Mucosa of rectum (tissue), 2 donors: ENCODE data around the gene TSSC4.

Source experiments
- H3K27ac ChIP-seq, 2 donors: one replicate each; pipeline ENCODE4 v1.7.0; 2013; ENCODE audit warnings: inconsistent platforms in 2 of 2, low read depth in 2 of 2, low read length in 2 of 2
- H3K27me3 ChIP-seq, 2 donors: one replicate each; pipeline ENCODE4 v1.7.0; 2013; ENCODE audit warnings: low read length in 2 of 2; ENCODE audit not compliant: control insufficient read depth in 2 of 2, insufficient read depth in 2 of 2
- H3K36me3 ChIP-seq, 2 donors: one replicate each; pipeline ENCODE4 v1.7.0; 2013; ENCODE audit warnings: low read length in 2 of 2; ENCODE audit not compliant: control insufficient read depth in 2 of 2, insufficient read depth in 2 of 2
- H3K4me1 ChIP-seq, 2 donors: one replicate each; pipeline ENCODE4 v1.7.0; 2013; ENCODE audit warnings: low read length in 2 of 2, mild to moderate bottlenecking in 1 of 2; ENCODE audit not compliant: control insufficient read depth in 2 of 2, insufficient read depth in 2 of 2
- H3K4me3 ChIP-seq, 2 donors: one replicate each; pipeline ENCODE4 v1.7.0; 2013; ENCODE audit warnings: low read length in 2 of 2
- H3K9ac ChIP-seq, 2 donors: one replicate each; pipeline ENCODE4 v1.7.0; 2013; ENCODE audit warnings: low read length in 2 of 2, low read depth in 1 of 2, mild to moderate bottlenecking in 1 of 2
- H3K9me3 ChIP-seq, 2 donors: one replicate each; pipeline ENCODE4 v1.7.0; 2013; ENCODE audit warnings: low read length in 2 of 2; ENCODE audit not compliant: control insufficient read depth in 2 of 2
- donor health status: healthy.
- donor health status: Normal muscosa, but diverticular disease.

TSSC4 gene

GRCh38 chr11:2447951-2448650, 47.6 kb downstream of the TSSC4 start:
- no peak overlapping the region for H3K9ac ChIP-seq
- no peak overlapping the region for H3K4me3 ChIP-seq
- H3K9me3 ChIP-seq = no peaks in the 10 kb centered on the region
- peaks cover 17 to 25% of the 10 kb centered on the region in 2 donors for H3K4me1 ChIP-seq
- no peak overlapping the region for H3K27ac ChIP-seq
- H3K36me3 ChIP-seq = no peaks in the 10 kb centered on the region
- H3K27me3 ChIP-seq = no peaks in the 10 kb centered on the region

GRCh38 chr11:2448661-2449547, 48.4 kb downstream of the TSSC4 start:
- no peak overlapping the region for H3K27ac ChIP-seq
- H3K9ac ChIP-seq = no peak overlapping the region
- H3K36me3 ChIP-seq = no peaks in the 10 kb centered on the region
- H3K9me3 ChIP-seq = no peaks in the 10 kb centered on the region
- peaks cover 13 to 19% of the 10 kb centered on the region in 2 donors for H3K4me1 ChIP-seq
- H3K27me3 ChIP-seq = no peaks in the 10 kb centered on the region
- H3K4me3 ChIP-seq = no peak overlapping the region

- Histone ChIP-seq H3K9me3 (no peaks in the 10 kb centered on the region), H3K4me1 (peaks cover 13 to 19% of the 10 kb centered on the region in 2 donors), H3K4me3 (no peak overlapping the region), H3K27ac (no peak overlapping the region), H3K27me3 (no peaks in the 10 kb centered on the region), H3K36me3 (no peaks in the 10 kb centered on the region), H3K9ac (no peak overlapping the region)
These were observed 49.2 kb downstream of the TSSC4 start for GRCh38 chr11:2449548-2450320.

- no peaks in the 10 kb centered on the region for H3K9me3 ChIP-seq
- no peak overlapping the region for H3K9ac ChIP-seq
- H3K4me1 ChIP-seq = peaks cover 12 to 19% of the 10 kb centered on the region in 2 donors
- H3K27me3 ChIP-seq = no peaks in the 10 kb centered on the region
- no peaks in the 10 kb centered on the region for H3K36me3 ChIP-seq
- no peak overlapping the region for H3K4me3 ChIP-seq
- H3K27ac ChIP-seq = no peak overlapping the region
These were observed 49.9 kb downstream of the TSSC4 start for GRCh38 chr11:2450321-2451041.

GRCh38 chr11:2451336-2451735, 50.8 kb downstream of the TSSC4 start:
- H3K9ac ChIP-seq = no peak overlapping the region
- no peak overlapping the region for H3K27ac ChIP-seq
- H3K36me3 ChIP-seq = no peaks in the 10 kb centered on the region
- no peaks in the 10 kb centered on the region for H3K9me3 ChIP-seq
- H3K4me1 ChIP-seq = peaks cover 9 to 12% of the 10 kb centered on the region in 2 donors
- H3K27me3 ChIP-seq = no peaks in the 10 kb centered on the region
- no peak overlapping the region for H3K4me3 ChIP-seq

GRCh38 chr11:2451916-2452315, 51.4 kb downstream of the TSSC4 start:
- peaks cover 6 to 7% of the 10 kb centered on the region in 2 donors for H3K4me1 ChIP-seq
- no peaks in the 10 kb centered on the region for H3K9me3 ChIP-seq
- H3K27ac ChIP-seq = no peak overlapping the region
- H3K9ac ChIP-seq = no peak overlapping the region
- no peaks in the 10 kb centered on the region for H3K27me3 ChIP-seq
- H3K4me3 ChIP-seq = no peak overlapping the region
- H3K36me3 ChIP-seq = no peaks in the 10 kb centered on the region

- no peaks in the 10 kb centered on the region for H3K9me3 ChIP-seq
- no peaks in the 10 kb centered on the region for H3K36me3 ChIP-seq
- no peak overlapping the region for H3K4me3 ChIP-seq
- peaks cover under 1 to 1% of the 10 kb centered on the region in 2 donors for H3K4me1 ChIP-seq
- H3K27ac ChIP-seq = no peak overlapping the region
- no peaks in the 10 kb centered on the region for H3K27me3 ChIP-seq
- H3K9ac ChIP-seq = no peak overlapping the region
These were observed 51.9 kb downstream of the TSSC4 start for GRCh38 chr11:2452321-2453012.

- Histone ChIP-seq H3K9me3 (no peaks in the 10 kb centered on the region), H3K4me1 (no peaks in the 10 kb centered on the region), H3K9ac (no peak overlapping the region), H3K4me3 (no peak overlapping the region), H3K27ac (no peak overlapping the region), H3K27me3 (no peaks in the 10 kb centered on the region), H3K36me3 (no peaks in the 10 kb centered on the region)
These were observed 52.9 kb downstream of the TSSC4 start for GRCh38 chr11:2453436-2453835.
